Activated naive CD4-positive, alpha-beta T cell treated with Interleukin-2 at 50 U/mL for 16 hours (primary cell): ENCODE measurements around the gene RGS6.

Experiments
- DNase-seq: peaks from one replicate; pipeline ENCODE4 v3.0.0-alpha.2; 2020

The RGS6 gene

DNA sequence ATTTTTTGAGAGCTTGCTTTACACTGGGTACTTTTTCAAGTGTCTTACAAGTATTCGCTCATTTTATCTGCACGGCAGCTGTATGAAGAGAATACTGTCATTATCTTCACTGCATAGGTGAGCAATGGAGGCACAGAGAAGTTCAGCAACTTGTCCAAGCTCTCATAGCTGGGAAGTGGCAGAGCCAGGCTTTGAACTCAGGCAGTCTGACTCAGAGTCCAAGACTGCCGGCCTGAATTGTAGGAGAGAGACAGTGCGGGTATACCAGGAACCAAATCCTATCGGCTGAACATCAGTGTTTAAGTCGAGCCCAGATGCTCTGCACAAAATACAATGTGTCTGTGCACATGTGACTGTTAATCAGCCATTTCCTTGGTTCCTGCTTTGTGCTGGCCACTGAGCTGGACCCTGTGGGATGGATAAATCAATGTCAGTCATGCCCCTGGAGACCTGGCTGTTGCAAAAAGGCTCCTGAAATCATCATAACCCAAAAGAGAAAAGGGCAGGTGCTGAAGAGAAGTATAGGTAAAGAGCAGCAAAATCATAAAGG lies 487.1 kb downstream of the RGS6 start:
- DNase-seq, result no peak

DNA sequence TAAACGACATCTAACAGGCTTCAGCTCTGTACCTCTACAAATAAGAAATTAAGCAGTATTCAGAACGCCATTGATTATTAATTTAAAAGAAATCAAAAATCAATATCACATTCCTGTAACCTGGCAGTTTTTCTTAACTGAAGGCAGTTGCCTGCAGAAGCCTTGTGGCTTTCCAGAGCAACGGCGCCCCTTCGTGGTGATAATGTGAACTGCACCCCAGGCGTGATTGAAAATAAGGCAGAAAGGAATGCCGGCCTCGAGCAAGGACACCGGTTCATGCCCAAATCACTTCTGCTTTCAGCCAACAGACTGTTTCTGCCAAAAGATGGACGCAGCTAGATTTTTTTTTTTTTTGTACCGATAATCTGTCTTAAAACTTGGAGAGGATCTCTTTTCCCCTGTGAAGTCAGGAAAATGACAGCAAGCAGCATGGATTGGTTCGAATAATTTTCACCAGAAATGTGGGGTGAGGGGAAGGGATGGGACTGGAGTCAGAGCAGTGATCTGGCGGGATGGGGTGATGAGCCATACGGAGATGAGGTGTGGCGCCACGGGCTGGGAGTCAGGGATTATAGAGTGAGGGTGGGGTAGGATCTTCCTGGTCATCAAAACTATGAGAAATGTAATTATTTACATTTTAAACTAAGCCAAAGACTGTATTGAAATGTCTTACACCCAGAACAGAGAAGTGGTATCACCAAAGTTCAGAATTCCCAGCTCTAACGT lies 488.7 kb downstream of the RGS6 start:
- peak; percentile 76 for DNase-seq

DNA sequence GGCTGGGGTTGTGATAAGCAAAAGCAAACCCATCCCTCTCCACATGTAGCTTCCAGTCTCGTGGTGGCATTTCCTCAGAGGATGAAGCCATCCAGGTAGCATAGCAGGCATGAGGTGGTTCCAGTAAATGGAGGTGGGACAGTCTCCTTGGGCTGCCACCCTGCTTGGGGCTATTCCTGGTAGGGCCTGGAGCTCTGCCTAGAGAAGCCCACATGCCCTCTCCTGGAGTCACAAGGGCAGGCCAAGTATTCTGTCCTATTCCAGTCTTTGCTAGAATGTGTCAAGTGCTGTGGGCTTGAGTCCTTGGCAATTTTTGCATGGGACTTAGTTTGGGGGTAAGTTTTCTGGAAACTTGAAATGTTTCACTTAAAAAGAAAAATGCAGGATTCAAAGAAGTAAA lies 491.7 kb downstream of the RGS6 start:
- DNase-seq, result no peak

DNA sequence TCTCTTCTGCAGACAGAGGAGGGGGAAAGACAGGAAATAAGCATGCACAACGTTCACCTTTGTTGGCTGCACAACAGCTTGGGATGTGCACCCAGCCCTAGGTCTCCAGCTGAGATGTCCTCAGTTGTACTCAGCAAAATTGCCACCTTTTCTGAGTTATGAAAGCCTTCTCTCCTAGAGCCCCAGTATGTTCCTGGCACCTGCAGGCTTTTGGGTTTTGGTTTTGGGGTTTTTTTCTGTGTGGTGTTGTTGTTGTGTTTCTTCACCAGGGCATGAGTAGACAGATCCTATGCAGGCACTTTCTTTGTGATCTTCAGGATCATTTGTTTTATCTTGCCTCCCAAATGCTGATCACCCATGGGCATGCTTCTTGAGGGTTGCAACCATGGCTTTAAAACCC lies 498.2 kb downstream of the RGS6 start:
- no peak for DNase-seq

DNA sequence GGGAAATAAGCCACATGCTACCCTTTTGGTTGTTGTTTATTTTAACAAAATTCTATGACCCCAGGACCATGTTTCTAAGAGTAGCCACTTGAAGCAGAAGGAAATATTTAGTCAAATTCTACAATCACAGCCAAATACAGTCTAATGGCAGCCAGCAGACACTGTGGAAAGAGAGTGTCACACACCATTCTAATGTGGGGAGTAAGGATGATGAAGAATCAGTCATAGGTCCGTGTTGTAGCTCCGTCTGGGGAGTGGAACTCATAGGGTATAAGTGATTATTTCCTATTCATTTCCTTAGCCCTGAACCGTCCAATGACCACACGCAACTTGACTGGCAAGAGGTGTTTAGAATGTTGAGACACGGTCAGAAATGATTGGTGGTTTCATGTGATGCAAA lies 500.5 kb downstream of the RGS6 start:
- DNase-seq, result no peak

DNA sequence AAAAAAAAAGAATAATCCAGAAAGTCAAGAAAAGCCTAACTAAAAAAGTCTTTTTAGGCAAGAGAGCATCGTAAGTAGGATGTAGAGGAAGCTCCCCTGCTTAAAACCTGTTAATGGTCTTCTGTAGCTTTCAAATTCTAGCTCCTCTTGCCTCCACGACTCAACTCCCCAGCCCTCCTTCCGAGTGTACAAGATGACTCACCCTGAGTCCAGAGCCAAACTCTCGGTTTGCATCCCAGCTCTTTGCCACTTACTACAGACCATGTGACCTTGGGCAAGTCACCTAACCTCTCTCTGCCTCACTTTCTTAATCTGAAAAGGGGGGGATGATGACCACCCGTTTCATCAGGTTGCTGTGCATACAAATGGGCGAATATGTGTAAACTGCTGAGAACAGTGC lies 501.3 kb downstream of the RGS6 start:
- DNase-seq, result no peak

DNA sequence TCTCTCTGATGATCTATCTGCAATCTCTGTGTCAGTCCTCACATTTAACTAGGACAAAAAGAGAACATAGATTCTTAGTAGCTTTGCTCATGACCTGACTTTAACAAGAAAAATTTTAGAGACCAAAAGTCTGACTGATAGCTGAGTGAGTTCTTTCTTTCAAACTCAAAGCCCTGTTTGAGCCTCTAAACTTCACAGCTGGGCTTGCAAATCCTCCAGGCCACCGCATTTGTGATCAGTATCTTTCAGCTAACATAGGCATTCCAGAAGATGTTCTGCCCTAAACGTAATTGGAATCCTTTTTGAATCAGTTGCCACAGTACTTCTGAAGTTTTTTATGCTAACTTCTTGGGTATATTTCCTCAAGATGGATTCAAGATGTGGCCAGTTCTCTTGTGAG lies 502.6 kb downstream of the RGS6 start:
- DNase-seq, result no peak

DNA sequence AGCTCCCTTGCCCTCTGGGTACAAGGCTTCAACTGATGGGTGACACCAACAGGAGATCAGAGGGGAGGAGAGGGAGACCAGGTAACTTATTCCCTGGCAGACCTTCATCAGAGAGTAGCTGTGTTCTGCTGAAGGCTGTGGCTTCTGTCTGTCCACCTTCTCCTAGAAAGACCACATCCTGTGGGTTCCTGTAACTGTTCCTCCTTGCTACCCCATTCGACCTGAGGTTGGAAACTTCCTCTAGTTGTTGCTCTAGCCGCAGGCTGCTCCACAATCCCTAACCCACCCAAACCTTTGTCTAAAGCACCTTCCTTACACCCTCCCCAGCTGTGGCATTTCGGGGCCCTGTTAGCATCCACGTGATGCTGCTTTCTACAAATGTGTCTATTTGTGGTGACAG lies 507.5 kb downstream of the RGS6 start:
- no peak for DNase-seq

DNA sequence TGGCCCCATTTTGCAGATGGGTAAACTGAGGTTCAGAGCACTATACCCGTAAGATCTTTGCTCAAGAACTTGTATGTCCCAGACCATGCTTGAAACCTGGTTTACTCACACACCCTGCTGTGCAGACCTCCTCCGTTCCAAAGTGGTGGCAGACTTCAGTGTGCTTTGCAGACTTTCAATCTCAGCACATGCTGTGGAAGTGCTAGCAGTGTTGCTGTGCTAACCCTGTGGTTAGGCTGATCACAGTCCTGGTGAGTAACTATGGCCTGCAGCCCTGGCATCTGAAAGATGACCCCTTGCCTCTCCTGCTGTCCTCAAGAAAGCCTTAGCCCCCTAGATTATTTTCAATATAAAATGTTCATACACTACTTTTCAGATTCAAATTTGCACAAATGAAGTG lies 511.0 kb downstream of the RGS6 start:
- DNase-seq, result no peak

DNA sequence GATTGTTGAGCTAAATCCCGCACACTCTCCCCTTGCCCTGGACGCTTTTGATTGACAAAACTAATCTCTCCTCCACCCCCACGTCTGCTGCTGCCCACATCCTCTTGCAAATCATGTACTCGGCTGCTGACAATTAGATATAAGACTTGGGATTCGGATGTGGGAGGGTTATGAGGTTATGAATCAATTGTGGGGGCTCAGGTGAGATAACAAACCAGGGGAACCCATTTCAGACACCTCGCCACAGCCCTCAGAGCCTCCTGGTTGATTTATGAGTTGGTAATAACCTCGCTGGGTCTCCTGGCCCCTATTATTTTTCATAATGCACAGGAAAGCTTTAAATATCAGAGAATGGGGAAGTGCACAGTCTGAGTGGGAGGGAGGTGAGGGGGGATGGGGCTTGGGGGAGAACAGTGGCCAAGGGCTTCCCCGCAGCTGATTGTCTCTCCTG lies 511.8 kb downstream of the RGS6 start:
- peak; percentile 55 for DNase-seq

DNA sequence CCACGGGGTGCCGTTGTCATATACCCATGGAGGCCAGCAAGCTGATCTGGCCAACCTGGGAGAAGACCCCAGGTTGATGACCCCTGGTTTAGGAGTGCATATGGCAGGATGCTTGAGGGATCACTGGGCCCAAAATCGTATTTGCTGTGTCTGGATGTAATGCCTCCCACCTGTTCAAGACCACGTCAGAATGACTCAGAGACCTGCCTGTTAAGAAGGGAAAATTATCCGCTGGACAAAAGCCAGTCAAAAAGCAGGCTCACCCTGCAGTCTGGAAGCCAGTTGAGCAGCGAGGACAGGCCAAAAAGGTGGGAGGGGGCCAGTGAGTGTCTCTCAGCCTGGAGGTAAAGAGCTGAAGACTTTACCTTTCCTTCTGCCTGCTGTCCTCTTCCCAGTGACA lies 512.5 kb downstream of the RGS6 start:
- DNase-seq, result no peak

DNA sequence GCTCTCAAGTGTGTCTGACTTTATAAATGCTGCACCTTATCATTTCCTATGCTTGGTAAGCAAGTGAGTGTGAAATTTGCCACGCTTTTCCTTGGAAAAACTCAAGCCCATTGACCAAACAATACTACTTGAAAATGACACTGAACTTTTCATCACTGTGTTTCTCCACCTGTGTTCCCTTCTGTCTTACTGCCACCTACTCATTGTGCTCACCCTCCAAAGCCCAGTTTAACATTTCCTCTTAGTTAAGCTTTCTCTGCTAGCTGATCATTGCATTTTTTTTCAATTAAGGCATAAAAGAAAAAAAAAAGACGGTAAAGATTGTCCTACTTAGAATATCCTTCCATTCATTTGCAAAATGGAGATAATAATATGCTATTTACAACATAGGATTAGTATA lies 516.0 kb downstream of the RGS6 start:
- DNase-seq, result no peak

DNA sequence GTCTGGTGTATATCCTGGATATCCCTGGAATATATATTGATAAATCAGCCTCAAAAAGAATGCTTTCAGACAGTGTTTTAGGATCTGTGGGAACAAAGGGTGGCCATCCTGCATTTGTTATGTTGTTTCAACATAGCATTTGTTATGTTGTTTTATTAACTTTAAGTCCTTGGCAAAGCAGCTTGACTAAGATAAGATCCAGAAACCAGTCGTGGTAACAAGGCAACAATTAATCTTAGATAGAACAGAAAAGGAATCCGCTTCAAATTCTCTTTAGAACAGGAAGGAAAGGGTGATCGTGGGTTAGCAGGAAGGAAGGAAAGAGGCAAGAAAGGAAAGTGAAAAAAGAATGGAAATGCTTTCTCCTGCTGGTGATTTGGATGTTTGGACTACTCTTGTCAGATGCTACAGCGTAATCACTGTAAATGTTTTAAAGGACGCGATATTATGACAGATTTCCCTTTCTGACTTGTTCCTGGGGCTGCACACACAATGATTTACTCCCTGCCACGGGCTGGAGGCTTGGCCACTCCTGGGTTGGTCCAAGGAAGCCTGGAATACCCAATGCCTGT lies 518.3 kb downstream of the RGS6 start:
- DNase-seq, result no peak

DNA sequence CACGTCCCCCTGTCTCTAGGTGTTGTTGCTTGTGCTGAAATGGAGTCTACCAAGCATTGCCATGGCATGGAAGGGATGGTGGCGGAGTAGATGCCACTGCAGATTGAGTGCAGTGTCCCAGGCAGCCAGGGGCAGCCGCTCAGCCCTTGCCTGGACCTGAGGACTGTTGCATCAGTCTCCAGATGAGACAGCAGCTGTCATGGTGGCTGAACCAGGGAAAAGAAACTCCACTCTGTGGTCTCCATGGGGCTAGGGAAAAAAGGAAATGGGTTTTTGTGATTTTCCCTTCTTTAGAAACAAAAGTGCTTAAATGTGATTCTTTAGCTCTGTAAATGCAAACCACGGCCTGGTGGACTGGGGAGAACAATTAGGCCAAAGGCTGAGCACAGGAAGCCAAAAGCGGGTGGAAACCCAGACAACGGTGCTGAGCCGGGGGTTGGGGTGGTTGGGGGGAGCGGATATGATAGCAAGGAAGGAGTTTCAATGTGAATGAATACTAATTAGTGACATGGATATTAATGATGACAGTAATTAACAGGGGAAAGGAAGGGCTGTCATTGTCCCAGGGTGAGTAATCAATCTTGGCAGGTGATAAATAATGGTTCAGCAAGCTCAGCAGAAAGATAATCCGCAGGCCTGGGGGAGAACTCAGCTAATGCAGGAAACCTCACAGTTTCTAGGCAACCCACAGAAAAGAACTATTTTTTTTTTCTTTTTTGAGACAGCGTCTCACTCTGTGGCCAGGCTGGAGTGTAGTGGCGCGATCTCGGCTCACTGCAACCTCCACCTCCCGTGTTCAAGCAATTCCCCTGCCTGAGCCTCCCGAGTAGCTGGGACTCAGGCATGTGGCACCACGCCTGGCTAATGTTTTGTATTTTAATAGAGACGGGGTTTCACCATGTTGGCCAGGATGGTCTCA lies 519.1 kb downstream of the RGS6 start:
- DNase-seq, result peak; percentile 47

DNA sequence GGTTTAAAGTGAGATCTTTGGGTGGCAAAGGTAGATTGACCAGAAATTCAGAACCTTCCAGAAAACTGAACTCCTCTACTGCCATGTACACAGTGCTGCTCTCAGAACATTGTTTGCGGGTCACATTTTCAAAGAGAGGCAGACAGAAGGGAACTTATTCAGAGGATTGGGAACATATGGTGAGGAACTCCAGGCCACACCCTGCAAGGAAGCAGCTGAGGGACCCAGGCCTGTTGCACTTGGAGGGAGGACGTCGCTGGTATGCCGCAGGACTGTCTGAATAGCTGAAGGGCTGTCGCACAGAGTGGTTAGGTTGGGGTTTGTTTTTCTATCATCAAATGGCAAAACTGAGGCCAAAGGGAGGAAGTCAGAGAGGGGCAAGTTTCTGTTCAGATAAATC lies 520.5 kb downstream of the RGS6 start:
- no peak for DNase-seq

DNA sequence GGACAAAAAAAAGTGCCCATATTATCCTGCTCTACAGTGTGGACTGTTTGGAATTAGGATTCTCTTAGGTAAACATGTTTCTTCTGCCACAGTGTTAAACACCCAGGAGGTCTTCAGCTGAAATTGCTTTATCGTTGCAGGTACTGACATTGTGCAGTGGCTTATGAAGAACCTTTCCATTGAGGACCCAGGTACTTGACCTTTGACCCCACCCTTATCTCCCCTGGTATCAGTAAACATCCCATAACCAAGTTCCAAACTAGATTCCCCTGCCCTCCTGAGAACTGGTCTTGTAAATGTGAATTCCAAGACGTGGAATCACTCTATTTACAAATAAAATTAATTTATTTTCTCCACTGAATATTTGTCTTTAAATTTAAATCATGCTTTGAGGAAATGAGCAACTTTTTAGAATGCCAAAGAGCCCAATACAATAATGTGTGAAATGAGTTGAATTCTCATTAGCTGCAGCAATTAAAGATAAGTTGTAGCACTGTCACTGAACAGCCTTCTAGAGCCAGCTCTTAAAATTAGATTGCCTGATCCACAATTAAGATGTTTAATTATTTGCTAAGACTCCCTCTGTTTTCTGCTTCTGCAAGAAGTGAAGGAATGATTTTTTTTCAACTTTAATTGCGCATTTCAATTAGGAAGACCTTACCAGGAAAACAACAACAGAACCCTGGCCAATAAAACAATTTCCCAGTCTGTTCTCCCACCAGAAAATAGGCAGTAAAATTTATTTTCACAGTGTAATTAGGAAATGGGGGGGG lies 522.3 kb downstream of the RGS6 start:
- DNase-seq, result no peak

DNA sequence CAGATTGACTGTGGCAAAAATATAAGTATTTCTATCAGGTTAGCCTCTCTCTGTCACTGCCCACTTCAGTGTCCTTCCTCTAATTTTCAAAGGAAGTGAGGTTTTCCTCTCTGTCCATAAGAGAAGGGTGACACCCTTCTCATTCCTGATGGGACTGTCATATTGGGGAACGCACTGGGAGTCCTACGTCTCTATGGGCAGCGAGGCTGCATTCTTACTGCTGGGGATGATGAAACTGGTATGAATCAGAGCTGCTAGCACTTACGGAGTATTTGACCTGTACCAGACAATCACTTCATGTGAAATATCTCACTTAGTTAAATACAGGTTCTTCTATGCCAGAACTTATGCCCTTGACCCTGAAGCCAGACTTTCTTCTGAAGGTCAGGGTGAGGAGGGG lies 525.4 kb downstream of the RGS6 start:
- DNase-seq, result no peak

DNA sequence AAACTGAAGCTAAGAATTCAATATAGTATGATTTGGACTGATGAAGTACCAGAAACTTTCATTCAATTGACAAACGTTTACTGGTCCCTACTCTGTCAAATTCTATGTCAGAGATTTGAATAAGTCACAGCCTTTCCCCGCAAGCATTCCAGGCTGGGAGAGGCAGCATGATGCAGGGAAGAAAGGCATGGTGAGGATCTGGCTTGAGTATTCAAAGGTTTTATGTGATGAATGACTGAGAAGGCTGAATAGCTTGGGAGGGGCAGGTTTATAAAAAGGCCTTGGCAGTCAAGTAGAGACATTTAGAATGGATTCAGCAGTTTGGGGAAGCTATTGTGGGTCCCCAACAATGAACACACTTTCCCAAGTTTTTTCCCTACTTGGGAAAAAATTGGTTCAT lies 529.8 kb downstream of the RGS6 start:
- DNase-seq, result no peak

DNA sequence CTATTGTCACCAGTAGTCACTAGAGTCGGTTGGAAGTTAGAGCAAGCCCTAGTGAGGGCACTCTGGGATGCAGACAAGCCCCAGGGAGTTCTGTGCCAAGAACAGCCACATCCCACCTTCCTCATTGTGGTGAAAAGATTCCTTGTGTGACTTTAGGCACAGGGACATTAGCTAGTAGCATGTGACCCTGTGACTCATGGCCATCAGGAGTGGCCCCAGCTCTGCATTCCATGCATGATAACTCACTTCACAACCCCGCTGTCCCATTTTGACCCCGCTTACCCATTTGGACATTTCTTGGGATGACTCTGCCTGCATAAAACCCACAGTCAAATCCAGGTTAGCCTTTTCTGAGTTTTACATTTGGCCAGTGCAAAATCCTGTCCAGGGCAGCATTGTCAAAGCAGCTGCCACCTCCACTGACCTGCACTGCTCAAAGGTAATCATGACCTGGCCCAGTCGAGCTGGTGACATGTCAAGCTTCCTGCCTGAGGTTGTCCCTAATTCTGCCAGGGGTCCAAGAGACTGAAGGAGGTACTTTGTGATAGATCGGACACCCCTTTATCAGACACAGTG lies 531.1 kb downstream of the RGS6 start:
- DNase-seq, result no peak

DNA sequence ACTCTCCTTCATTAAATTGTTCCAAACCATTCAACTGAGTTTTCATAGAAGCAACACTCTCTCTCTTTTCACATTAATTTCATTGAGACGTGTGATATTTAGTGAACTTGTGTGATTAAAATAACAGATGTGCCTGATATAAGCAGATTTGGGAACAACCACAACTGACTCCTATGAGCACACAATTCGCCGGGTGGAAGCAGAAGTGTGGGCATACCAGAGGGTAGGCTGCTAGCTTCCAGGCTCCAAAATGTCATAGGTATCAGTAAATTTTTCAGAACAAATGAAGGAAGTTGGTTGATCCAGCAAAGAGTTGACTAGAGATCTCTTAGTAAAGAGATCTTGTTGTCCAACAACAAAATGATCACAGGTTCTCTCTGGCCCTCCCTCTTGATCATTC lies 532.0 kb downstream of the RGS6 start:
- no peak for DNase-seq

DNA sequence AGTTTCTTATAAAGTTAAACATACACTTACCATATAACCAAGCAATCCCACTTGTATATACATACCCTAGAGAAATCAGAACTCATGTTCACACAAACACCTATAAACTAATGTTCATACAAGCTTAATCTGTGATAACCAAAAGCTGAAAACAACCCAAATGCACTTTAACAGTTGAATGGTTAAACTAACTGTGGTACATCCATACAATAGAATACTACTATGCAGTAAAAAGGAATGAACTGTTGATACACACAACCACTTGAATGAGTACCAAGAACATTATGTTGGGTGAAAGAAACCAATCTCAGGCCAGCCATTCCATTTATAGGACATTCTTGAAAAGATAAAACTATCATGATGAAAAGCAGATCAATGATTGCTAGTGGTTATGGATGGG lies 534.1 kb downstream of the RGS6 start:
- no peak for DNase-seq

DNA sequence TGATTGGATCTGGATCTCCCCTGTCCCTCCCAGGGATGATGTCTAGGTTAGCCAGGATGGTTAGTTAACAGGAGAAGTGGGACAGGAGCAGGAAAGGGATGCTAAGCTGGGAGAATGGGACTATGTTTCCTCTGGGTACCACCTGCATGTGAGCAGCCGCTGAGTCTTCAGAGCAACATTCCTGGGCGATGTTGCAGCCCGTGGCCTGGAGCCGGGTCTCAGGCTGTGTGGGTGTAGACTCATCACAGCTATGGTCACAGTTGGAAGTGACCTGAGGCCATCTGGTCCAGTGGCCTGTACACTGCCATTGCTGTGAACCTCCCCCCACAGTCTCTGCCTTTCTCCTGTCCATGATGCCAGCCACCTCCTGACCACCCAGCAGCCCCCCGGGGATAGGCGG lies 539.1 kb downstream of the RGS6 start:
- no peak for DNase-seq

DNA sequence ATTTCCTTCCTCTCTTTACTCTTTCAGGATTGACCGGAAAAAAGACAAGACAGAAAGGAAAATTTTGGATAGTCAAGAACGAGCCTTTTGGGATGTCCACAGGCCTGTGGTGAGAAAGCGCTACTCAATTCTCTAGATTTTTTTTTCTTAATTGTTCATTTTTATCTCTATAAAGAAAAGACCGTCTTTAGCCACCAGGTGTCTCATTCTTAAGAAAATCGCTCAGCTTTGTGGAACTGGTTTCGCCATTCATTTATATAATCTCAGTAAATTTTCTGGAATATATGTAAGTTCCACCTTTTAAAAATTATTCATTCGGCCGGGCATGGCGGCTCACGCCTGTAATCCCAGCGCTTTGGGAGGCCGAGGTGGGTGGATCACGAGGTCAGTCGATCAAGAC lies 540.6 kb downstream of the RGS6 start:
- DNase-seq, result no peak
